Measurements from ENCODE around the gene ACE.

GRCh38 chr17:63433746-63434591, 42.9 kb upstream of the ACE start:
- TF ChIP-seq CTCF (conservative IDR thresholded peaks at IDR 0.05) (no peak), EZH2 (IDR thresholded peaks at IDR 0.05; ENCODE audit: low read depth) (no peak)
